Ascending aorta (tissue), 2 donors: ENCODE measurements around the gene MAGEB16. TPM values are rescaled to one million over a fixed set of nuclear protein-coding genes. Genes with fewer than 3 reads are reported as not detected.

Experiments
- DNase-seq, 2 donors: peaks; one replicate each; pipeline ENCODE4 v3.0.0-alpha.2; 2019; ENCODE audit warnings: low spot score in 2 of 2
- H3K27ac ChIP-seq, 2 donors: fragments of 200-600 bp; sonication (generic); one replicate each; pipeline ENCODE4 v1.5.1; 2016 to 2017; ENCODE audit warnings: mild to moderate bottlenecking in 1 of 2
- H3K27me3 ChIP-seq: fragments of 200-600 bp; sonication (generic); one replicate; pipeline ENCODE4 v1.5.1; 2017
- H3K36me3 ChIP-seq, 2 donors: fragments of 200-600 bp; sonication (generic); one replicate each; pipeline ENCODE4 v1.5.1; 2016
- H3K4me1 ChIP-seq, 2 donors: fragments of 200-600 bp; sonication (generic); one replicate each; pipeline ENCODE4 v1.5.1; 2016 to 2017; ENCODE audit warnings: mild to moderate bottlenecking in 1 of 2
- H3K4me3 ChIP-seq, 2 donors: fragments of 200-600 bp; sonication (generic); one replicate each; pipeline ENCODE4 v1.5.1; 2016 to 2017; ENCODE audit warnings: mild to moderate bottlenecking in 1 of 2
- H3K9me3 ChIP-seq, 2 donors: fragments of 200-600 bp; sonication (generic); one replicate each; pipeline ENCODE4 v1.5.1; 2016
- intact Hi-C: fragments of 100-400 bp; cut with DNase I; formaldehyde crosslinking; loops from one replicate; pipeline ENCODE4 v1.15.1; 2023
- total RNA-seq: library from RNA; depleted of rRNA; stranded (reverse); fragments of >200 nt; gene quantifications from one replicate; pipeline ENCODE4 v1.1.0, GENCODE V29; 2016
- TF ChIP-seq, protein P1 (sequence below), 3 experiments: fragments of 200-600 bp in 2 of 3; fragments of 450-650 bp in 1 of 3; sonication (generic) in 2 of 3; IDR thresholded peaks; one replicate each; pipeline ENCODE4 v1.5.1; 2016 to 2019; ENCODE audit warnings: antibody characterized with exemption in 3 of 3, mild to moderate bottlenecking in 1 of 3, moderate library complexity in 1 of 3

MAGEB16 gene
- total RNA-seq, 1 donor from 2014 or later: not detected

DNA sequence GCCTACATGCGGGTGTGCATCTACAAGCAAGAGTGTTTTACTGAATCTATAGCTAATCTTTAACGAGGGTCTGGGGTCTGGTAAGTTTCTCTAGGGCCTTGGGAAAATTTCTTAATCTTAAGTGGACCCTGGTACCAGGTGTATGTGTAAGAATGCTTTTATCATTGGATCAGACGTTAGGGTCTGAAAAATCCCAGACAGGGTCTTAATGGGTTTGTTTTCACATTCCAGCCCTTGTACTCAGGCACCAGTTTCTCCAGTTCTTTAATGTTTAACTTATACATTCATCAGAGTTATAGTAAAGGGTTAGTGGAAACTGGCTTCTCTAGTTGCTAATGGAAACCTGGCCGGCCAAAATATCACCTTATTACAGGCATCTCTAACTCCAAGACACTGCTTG lies 11.6 kb downstream of the MAGEB16 start:
- H3K4me1 ChIP-seq: no peaks in the 10 kb centered on the region
- DNase-seq: no peak
- intact Hi-C loops: no loop called here
- H3K27me3 ChIP-seq: no peaks in the 10 kb centered on the region
- H3K4me3 ChIP-seq: no peak overlapping the region
- no peaks in the 10 kb centered on the region for H3K36me3 ChIP-seq
- H3K27ac ChIP-seq: no peak overlapping the region
- TF ChIP-seq, protein P1, sequence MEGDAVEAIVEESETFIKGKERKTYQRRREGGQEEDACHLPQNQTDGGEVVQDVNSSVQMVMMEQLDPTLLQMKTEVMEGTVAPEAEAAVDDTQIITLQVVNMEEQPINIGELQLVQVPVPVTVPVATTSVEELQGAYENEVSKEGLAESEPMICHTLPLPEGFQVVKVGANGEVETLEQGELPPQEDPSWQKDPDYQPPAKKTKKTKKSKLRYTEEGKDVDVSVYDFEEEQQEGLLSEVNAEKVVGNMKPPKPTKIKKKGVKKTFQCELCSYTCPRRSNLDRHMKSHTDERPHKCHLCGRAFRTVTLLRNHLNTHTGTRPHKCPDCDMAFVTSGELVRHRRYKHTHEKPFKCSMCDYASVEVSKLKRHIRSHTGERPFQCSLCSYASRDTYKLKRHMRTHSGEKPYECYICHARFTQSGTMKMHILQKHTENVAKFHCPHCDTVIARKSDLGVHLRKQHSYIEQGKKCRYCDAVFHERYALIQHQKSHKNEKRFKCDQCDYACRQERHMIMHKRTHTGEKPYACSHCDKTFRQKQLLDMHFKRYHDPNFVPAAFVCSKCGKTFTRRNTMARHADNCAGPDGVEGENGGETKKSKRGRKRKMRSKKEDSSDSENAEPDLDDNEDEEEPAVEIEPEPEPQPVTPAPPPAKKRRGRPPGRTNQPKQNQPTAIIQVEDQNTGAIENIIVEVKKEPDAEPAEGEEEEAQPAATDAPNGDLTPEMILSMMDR (IDR thresholded peaks at IDR 0.05): no peak
- H3K9me3 ChIP-seq: no peaks in the 10 kb centered on the region

DNA sequence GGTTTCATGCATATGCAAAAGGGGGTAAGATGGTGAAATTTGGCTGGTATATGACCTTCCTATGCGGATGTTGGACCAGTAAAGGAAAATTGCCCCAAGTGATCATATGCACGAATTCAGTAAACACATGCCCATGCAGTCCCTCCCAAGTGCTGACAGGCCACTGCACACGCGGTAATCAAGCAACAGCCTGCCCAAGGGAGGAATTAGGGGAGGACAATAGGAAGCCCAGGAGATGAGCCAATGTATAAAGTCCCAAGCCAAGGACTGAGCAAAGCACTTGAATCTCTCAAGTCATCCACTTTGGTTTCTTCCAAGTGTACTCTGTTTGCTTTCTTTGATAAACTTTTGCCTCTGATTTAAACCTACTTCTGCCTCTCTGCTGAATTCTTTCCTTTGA lies 21.1 kb downstream of the MAGEB16 start:
- Histone ChIP-seq H3K36me3 (no peaks in the 10 kb centered on the region), H3K27ac (no peak overlapping the region), H3K4me1 (no peaks in the 10 kb centered on the region), H3K4me3 (no peak overlapping the region), H3K9me3 (no peaks in the 10 kb centered on the region), H3K27me3 (no peaks in the 10 kb centered on the region)
- no peak for DNase-seq
- TF ChIP-seq, protein P1 (IDR thresholded peaks at IDR 0.05): no peak
- intact Hi-C loops: no loop called here

DNA sequence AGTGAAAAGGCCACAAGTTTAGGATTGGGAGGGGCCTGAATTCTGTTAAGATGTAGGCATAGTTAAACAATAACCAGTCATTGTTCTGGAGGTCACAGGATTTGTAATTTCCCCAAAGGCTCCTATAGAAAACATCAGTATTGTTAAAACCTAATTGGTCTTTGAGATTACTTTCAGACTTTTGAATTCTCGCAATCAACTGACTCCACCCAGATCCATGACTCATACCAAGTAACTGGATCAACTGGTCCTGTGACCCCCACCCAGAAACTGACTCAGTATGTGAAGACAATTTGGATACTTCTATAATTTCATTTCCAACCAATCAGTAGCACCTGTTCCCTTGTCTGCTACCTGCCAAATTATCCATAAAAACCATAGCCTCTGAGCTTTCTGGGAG lies 28.4 kb downstream of the MAGEB16 start:
- no peaks in the 10 kb centered on the region for H3K27me3 ChIP-seq
- no peaks in the 10 kb centered on the region for H3K4me1 ChIP-seq
- H3K36me3 ChIP-seq: no peaks in the 10 kb centered on the region
- no peak overlapping the region for H3K4me3 ChIP-seq
- TF ChIP-seq, protein P1 (IDR thresholded peaks at IDR 0.05): no peak
- intact Hi-C loops: no loop called here
- H3K27ac ChIP-seq: no peak overlapping the region
- no peak for DNase-seq
- peaks cover 0 to 3% of the 10 kb centered on the region in 2 donors for H3K9me3 ChIP-seq

DNA sequence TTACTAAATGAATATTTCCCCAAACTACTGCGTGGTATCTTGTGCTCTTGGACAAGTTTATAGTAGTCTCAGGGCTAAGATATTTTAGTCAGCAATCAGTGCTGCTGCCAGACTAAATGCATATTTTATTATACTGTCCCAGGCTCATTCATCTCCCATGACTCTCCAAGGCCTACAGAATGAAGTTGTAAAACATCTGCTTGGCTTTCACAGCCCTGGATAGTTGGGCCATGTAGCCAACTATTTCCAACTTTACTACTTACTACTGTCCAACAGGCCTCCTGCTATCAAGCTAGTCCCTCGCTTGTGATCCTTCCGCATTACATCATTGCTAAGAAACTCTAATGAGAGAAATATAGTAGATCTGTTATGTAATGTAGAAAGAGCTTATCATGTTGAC lies 31.4 kb downstream of the MAGEB16 start:
- Histone ChIP-seq H3K4me1 (no peaks in the 10 kb centered on the region), H3K27me3 (no peaks in the 10 kb centered on the region), H3K4me3 (no peak overlapping the region), H3K36me3 (no peaks in the 10 kb centered on the region), H3K9me3 (peaks cover 0 to 3% of the 10 kb centered on the region in 2 donors), H3K27ac (no peak overlapping the region)
- intact Hi-C loops: no loop called here
- no peak for DNase-seq
- TF ChIP-seq, protein P1 (IDR thresholded peaks at IDR 0.05): no peak

DNA sequence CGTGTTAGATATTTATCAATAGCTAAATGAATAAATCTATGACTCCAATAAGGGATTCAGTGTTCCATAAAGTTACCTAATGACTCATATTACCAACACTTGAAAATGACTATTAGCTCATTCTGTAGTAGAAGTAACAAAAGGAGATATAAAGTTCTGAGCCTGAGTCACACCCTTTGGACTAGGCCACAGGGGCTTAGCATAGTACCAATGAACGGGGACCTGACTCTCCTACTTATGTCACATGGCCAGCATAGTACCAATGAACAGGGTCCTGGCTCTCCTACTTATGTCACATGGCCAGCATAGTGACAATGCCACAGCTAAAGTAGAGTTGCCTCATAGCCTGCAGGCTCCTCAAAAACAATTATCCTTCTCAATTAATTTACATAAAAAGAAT lies 43.7 kb downstream of the MAGEB16 start:
- Histone ChIP-seq H3K9me3 (no peaks in the 10 kb centered on the region), H3K36me3 (no peaks in the 10 kb centered on the region), H3K27ac (no peak overlapping the region), H3K27me3 (no peaks in the 10 kb centered on the region), H3K4me3 (no peak overlapping the region), H3K4me1 (no peaks in the 10 kb centered on the region)
- TF ChIP-seq, protein P1 (IDR thresholded peaks at IDR 0.05): no peak
- no peak for DNase-seq
- intact Hi-C loops: no loop called here

DNA sequence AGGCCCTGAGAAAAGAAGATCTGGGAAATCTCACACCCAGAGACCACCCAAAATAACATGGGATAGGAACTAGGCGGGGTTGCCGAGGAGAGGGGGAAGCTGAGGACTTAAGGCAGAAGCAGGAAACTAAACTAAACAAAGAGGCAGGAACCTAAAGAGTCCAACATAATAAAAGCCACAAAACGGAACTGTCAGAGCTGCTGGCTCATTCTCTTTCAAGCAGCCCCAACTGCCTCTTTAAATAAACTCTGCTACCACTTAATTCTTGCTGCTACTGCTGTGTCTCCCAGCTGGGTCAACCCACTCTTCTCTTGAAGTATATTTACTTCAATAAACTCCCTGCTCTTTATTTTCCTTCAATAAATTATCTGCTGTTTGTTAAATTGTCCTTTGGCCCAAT lies 44.5 kb downstream of the MAGEB16 start:
- Histone ChIP-seq H3K4me3 (no peak overlapping the region), H3K27ac (no peak overlapping the region), H3K36me3 (no peaks in the 10 kb centered on the region), H3K27me3 (no peaks in the 10 kb centered on the region), H3K9me3 (no peaks in the 10 kb centered on the region), H3K4me1 (no peaks in the 10 kb centered on the region)
- TF ChIP-seq, protein P1 (IDR thresholded peaks at IDR 0.05): no peak
- no peak for DNase-seq
- intact Hi-C loops: no loop called here
